Breast epithelium (tissue), 3 donors: ENCODE data around the gene PTH2.

Experiments
- CTCF ChIP-seq, 3 donors: fragments of 450-650 bp; IDR thresholded peaks; one replicate each; pipeline ENCODE4 v1.5.1; 2016 to 2017; ENCODE audit warnings: antibody characterized with exemption in 3 of 3, mild to moderate bottlenecking in 3 of 3, moderate library complexity in 3 of 3
- POLR2AphosphoS5 ChIP-seq, 3 donors: sonication (generic); formaldehyde crosslinking; IDR thresholded peaks; one replicate each; pipeline ENCODE4 v1.6.1; 2017; ENCODE audit warnings: antibody characterized with exemption in 3 of 3

- TF ChIP-seq CTCF (IDR thresholded peaks at IDR 0.05) (no peak), POLR2AphosphoS5 (IDR thresholded peaks at IDR 0.05) (no peak)
Measured at GRCh38 chr19:49383599-49383998, 39.6 kb downstream of the PTH2 start.
